ACC112 (cell line): ENCODE data around the gene RBBP7.

Source experiments
- H2AFZ ChIP-seq: fragments of 200-600 bp; sonication (generic); one replicate; pipeline ENCODE4 v1.6.0; 2017; ENCODE audit warnings: antibody characterized with exemption, low read length; ENCODE audit not compliant: unreplicated experiment
- H3K27ac ChIP-seq: fragments of 200-600 bp; sonication (generic); 2 replicates; pipeline ENCODE4 v1.5.1; 2014; ENCODE audit warnings: low read depth, mild to moderate bottlenecking, antibody characterized with exemption, low read length, moderate library complexity
- H3K27me3 ChIP-seq: fragments of 200-600 bp; sonication (generic); 2 replicates; pipeline ENCODE4 v1.6.1; 2014; ENCODE audit warnings: mild to moderate bottlenecking, antibody characterized with exemption, low read length, moderate library complexity, mixed read lengths; ENCODE audit not compliant: insufficient read depth
- H3K36me3 ChIP-seq: fragments of 200-600 bp; sonication (generic); 2 replicates; pipeline ENCODE4 v1.6.1; 2016; ENCODE audit warnings: mild to moderate bottlenecking, antibody characterized with exemption, low read length, moderate library complexity, mixed read lengths; ENCODE audit not compliant: insufficient read depth
- H3K4me1 ChIP-seq: fragments of 200-600 bp; sonication (generic); one replicate; pipeline ENCODE4 v1.6.1; 2016; ENCODE audit warnings: low read length, mixed read lengths; ENCODE audit not compliant: insufficient read depth, unreplicated experiment, control insufficient read depth
- H3K4me3 ChIP-seq: fragments of 200-600 bp; sonication (generic); 2 replicates; pipeline ENCODE4 v1.5.1; 2014; ENCODE audit warnings: mild to moderate bottlenecking, low read depth, low read length
- H3K79me2 ChIP-seq: fragments of 200-600 bp; sonication (generic); one replicate; pipeline ENCODE4 v1.6.0; 2016; ENCODE audit warnings: low read length; ENCODE audit not compliant: control insufficient read depth, unreplicated experiment, insufficient read depth

RBBP7 gene

GRCh38 chrX:16825264-16826035 is 44.7 kb downstream of the RBBP7 start:
- peaks cover 20% of the 10 kb centered on the region for H3K36me3 ChIP-seq
- H3K4me3 ChIP-seq, result no peak overlapping the region
- H3K27me3 ChIP-seq, result no peaks in the 10 kb centered on the region
- no peaks in the 10 kb centered on the region for H3K79me2 ChIP-seq
- peak overlapping the region; percentile 100 for H3K27ac ChIP-seq
- no peak overlapping the region for H2AFZ ChIP-seq
- peaks cover 56% of the 10 kb centered on the region for H3K4me1 ChIP-seq

- Histone ChIP-seq H3K4me3 (peak overlapping the region; percentile 57; the same call in 1 of the 2 replicates), H3K36me3 (peaks cover 12% of the 10 kb centered on the region), H2AFZ (no peak overlapping the region), H3K4me1 (peaks cover 45% of the 10 kb centered on the region), H3K79me2 (peaks cover 3% of the 10 kb centered on the region), H3K27ac (peak overlapping the region; percentile 100), H3K27me3 (no peaks in the 10 kb centered on the region)
These were observed 47.4 kb downstream of the RBBP7 start for GRCh38 chrX:16822723-16823122.

- H3K27me3 ChIP-seq, result no peaks in the 10 kb centered on the region
- peaks cover 12% of the 10 kb centered on the region for H3K36me3 ChIP-seq
These were observed 50.5 kb downstream of the RBBP7 start for GRCh38 chrX:16819634-16820033.

GRCh38 chrX:16814597-16814996 is 55.6 kb downstream of the RBBP7 start:
- Histone ChIP-seq H3K79me2 (peaks cover 19% of the 10 kb centered on the region), H3K27ac (no peak overlapping the region), H3K36me3 (0 out of 2 replicates have a peak, but pooled peaks cover 4% of the 10 kb centered on the region), H3K27me3 (no peaks in the 10 kb centered on the region), H2AFZ (no peak overlapping the region), H3K4me3 (no peak overlapping the region), H3K4me1 (no peaks in the 10 kb centered on the region)

More at GRCh38 chrX:16819634-16820033, 50.5 kb downstream of the RBBP7 start:
- no peak overlapping the region for H3K4me3 ChIP-seq
- H3K4me1 ChIP-seq, result peaks cover 15% of the 10 kb centered on the region
- H3K79me2 ChIP-seq, result peaks cover 7% of the 10 kb centered on the region
- no peak overlapping the region for H3K27ac ChIP-seq
- H2AFZ ChIP-seq, result no peak overlapping the region

DNA sequence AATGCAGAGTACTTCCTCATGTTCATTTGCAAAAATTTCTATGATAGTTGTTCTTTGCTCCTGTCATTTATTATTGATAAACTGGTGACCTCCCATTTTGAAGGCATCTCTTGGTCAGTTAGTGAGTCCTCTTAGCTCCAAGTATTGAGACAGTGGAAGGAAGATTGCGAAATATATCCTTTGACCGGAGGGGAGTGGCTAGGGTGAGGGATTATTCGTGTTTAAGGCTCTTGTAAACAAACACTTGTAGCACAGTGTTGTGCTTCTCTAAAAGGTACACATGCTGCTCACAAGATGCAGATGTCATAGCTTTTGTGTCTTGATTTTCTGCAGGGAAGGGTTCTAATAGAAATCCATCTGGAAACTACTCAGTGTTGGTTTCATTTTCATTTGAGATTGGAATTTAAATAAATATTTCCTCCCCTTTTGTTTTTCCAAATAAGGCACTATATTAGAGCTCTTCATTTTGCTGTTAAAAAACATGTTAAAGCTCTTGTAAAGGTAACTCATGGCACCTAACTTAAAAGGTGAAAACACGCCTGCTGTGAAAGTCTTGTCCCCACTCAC is 62.1 kb downstream of the RBBP7 start:
- Histone ChIP-seq H2AFZ (no peak overlapping the region), H3K27me3 (no peaks in the 10 kb centered on the region), H3K36me3 (0 out of 2 replicates have a peak, but pooled peaks cover 4% of the 10 kb centered on the region), H3K79me2 (peaks cover 53% of the 10 kb centered on the region), H3K27ac (peak overlapping the region; percentile 67), H3K4me3 (peak overlapping the region; percentile 83), H3K4me1 (peaks cover 17% of the 10 kb centered on the region)

- Histone ChIP-seq H3K79me2 (peaks cover 53% of the 10 kb centered on the region), H2AFZ (no peak overlapping the region), H3K4me3 (peak overlapping the region; percentile 83), H3K27ac (peak overlapping the region; percentile 67), H3K36me3 (no peaks in the 10 kb centered on the region), H3K27me3 (no peaks in the 10 kb centered on the region), H3K4me1 (peaks cover 17% of the 10 kb centered on the region)
These were observed 62.6 kb downstream of the RBBP7 start for GRCh38 chrX:16807548-16807947.

DNA sequence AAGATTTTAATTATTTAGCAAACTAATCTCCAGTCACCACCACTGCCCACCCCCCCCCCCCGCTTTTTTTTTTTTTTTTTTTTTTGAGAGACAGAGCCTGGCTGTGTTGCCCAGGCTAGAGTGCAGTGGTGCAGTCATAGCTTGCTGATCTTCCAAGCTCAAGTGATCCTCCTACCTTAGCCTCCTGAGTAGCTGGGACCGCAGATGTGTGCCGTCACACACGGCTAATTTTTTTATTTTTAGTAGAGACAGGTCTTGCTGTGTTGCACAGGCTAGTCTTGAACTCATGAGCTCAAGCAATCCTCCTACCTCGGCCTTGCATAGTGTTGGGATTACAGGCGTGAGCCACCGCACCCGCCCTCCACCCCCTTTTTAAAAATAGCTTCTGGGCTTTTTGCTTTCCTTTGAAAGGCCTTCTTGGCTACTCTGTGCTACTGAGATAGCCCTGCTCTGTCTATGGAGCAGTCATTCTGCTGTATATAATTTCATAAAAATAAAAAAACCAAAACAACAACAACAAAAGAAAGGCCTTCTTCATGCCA is 65.2 kb downstream of the RBBP7 start:
- Histone ChIP-seq H3K36me3 (no peaks in the 10 kb centered on the region), H3K4me1 (peaks cover 17% of the 10 kb centered on the region), H3K27ac (no peak overlapping the region), H3K79me2 (peaks cover 47% of the 10 kb centered on the region), H2AFZ (no peak overlapping the region), H3K27me3 (no peaks in the 10 kb centered on the region), H3K4me3 (no peak overlapping the region)

DNA sequence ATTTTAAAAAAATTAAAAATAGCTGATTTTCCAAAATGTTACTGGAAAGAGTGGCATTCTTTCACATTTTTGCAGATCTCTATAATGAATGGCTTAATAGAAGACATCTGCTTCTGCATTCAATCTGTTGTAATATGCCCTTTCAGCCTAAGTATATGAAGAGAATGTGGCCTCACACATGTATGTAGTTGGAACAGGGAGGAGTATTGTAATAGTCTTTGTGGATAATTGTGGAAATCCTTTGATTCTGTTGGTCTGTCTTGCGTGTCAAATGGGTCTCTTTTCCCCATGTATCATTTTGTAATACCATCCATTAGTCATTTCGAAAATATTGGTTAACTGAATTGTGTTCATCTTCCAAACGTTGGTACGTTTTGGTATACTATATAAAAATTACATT is 72.3 kb downstream of the RBBP7 start:
- H3K79me2 ChIP-seq, result peaks cover 19% of the 10 kb centered on the region
- peaks cover 5% of the 10 kb centered on the region for H3K4me1 ChIP-seq
- peaks cover 6% of the 10 kb centered on the region; the same call in 1 of the 2 replicates for H3K36me3 ChIP-seq
- H3K27ac ChIP-seq, result peak overlapping the region; percentile 63
- H2AFZ ChIP-seq, result no peak overlapping the region
- H3K4me3 ChIP-seq, result no peak overlapping the region
- H3K27me3 ChIP-seq, result no peaks in the 10 kb centered on the region

GRCh38 chrX:16797358-16797757 is 72.8 kb downstream of the RBBP7 start:
- peaks cover 21% of the 10 kb centered on the region for H3K79me2 ChIP-seq
- no peak overlapping the region for H2AFZ ChIP-seq
- H3K27ac ChIP-seq, result peak overlapping the region; percentile 63

GRCh38 chrX:16796298-16796697 is 73.9 kb downstream of the RBBP7 start:
- Histone ChIP-seq H3K4me1 (peaks cover 5% of the 10 kb centered on the region), H2AFZ (no peak overlapping the region), H3K27ac (no peak overlapping the region), H3K27me3 (no peaks in the 10 kb centered on the region), H3K4me3 (no peak overlapping the region), H3K36me3 (peaks cover 10% of the 10 kb centered on the region; the same call in 1 of the 2 replicates), H3K79me2 (peaks cover 25% of the 10 kb centered on the region)

More at GRCh38 chrX:16797358-16797757, 72.8 kb downstream of the RBBP7 start:
- Histone ChIP-seq H3K27me3 (no peaks in the 10 kb centered on the region), H3K4me1 (peaks cover 5% of the 10 kb centered on the region), H3K4me3 (no peak overlapping the region), H3K36me3 (peaks cover 6% of the 10 kb centered on the region; the same call in 1 of the 2 replicates)
